Smooth muscle cell (in vitro differentiated cells): Measurements from ENCODE around the gene FCHO1. TPM values are rescaled to one million over a fixed set of nuclear protein-coding genes. Genes with fewer than 3 reads are reported as not detected.

ENCODE experiments used
- DNase-seq: peaks from one replicate; lab custom pipeline; 2025; ENCODE audit not compliant: unreplicated experiment; lab: John Stamatoyannopoulos, UW
- H2AFZ ChIP-seq: fragments of 200-600 bp; sonication (generic); 2 replicates; pipeline ENCODE4 v1.6.0; 2016; ENCODE audit warnings: antibody characterized with exemption, low read depth, mild to moderate bottlenecking
- H3F3A ChIP-seq: fragments of 200-600 bp; sonication (generic); 2 replicates; pipeline ENCODE4 v1.6.0; 2017; ENCODE audit warnings: antibody characterized with exemption, low read depth
- H3K27ac ChIP-seq: fragments of 200-600 bp; sonication (generic); 2 replicates; pipeline ENCODE4 v1.5.1; 2016; ENCODE audit warnings: low read depth, mild to moderate bottlenecking
- H3K27me3 ChIP-seq: fragments of 200-600 bp; sonication (generic); 2 replicates; pipeline ENCODE4 v1.6.1; 2016; ENCODE audit warnings: low read depth, mild to moderate bottlenecking
- H3K36me3 ChIP-seq: fragments of 200-600 bp; sonication (generic); 2 replicates; pipeline ENCODE4 v1.5.1; 2016; ENCODE audit warnings: low read depth
- H3K4me1 ChIP-seq: fragments of 200-600 bp; sonication (generic); 2 replicates; pipeline ENCODE4 v1.5.1; 2016; ENCODE audit warnings: low read depth
- H3K4me2 ChIP-seq: fragments of 200-600 bp; sonication (generic); 2 replicates; pipeline ENCODE4 v1.6.0; 2016; ENCODE audit warnings: mild to moderate bottlenecking
- H3K4me3 ChIP-seq: fragments of 200-600 bp; sonication (generic); 2 replicates; pipeline ENCODE4 v1.5.1; 2016; ENCODE audit warnings: mild to moderate bottlenecking
- H3K79me2 ChIP-seq: fragments of 200-600 bp; sonication (generic); 2 replicates; pipeline ENCODE4 v1.6.0; 2016; ENCODE audit warnings: low read depth, mild to moderate bottlenecking
- H3K9ac ChIP-seq: fragments of 200-600 bp; sonication (generic); 2 replicates; pipeline ENCODE4 v1.6.0; 2016; ENCODE audit warnings: low read depth
- H3K9me3 ChIP-seq: fragments of 200-600 bp; sonication (generic); replicated peaks from 2 replicates; pipeline ENCODE4 v1.5.1; 2016; ENCODE audit warnings: low read depth
- H4K20me1 ChIP-seq: fragments of 200-600 bp; sonication (generic); 2 replicates; pipeline ENCODE4 v1.6.0; 2016; ENCODE audit warnings: low read depth
- CTCF ChIP-seq: fragments of 200-600 bp; sonication (generic); IDR thresholded peaks from 2 replicates; pipeline ENCODE4 v1.5.1; 2017; ENCODE audit warnings: borderline replicate concordance, mild to moderate bottlenecking, antibody characterized with exemption; ENCODE audit not compliant: insufficient read depth, poor library complexity, severe bottlenecking
- WGBS: methylation state at CpG from one replicate; pipeline ENCODE4 v1.1.7; 2016; ENCODE audit warnings: low lambda C conversion rate; 5-methylcytosine and 5-hydroxymethylcytosine counted together
- polyA plus RNA-seq: library from polyadenylated mRNA; unstranded; fragments of >200 nt; fragmentation: Nextera tagmentation; extraction: Ambion mirVana; gene quantifications from 2 replicates; pipeline ENCODE4 v1.2.1, GENCODE V29; 2016
- total RNA-seq: library from RNA; depleted of rRNA; stranded (reverse); fragments of >200 nt; gene quantifications from 2 replicates; pipeline ENCODE4 v1.2.3, GENCODE V29; 2014

FCHO1 gene
- total and polyA plus RNA-seq, 2 experiments from 2014 or later = 1.0 to 5.3 TPM

GRCh38 chr19:17832443-17833208 lies 81.3 kb downstream of the FCHO1 start:
- 93% methylated on average over 17 of the region's 17 CpGs for WGBS
- H3K27ac ChIP-seq = no peak overlapping the region
- no peaks in the 10 kb centered on the region for H3K9me3 ChIP-seq

GRCh38 chr19:17834350-17835181 lies 83.3 kb downstream of the FCHO1 start:
- 82% methylated on average over 24 of the region's 27 CpGs for WGBS
- Histone ChIP-seq H3K9ac (no peak overlapping the region), H3K4me1 (peaks cover 4% of the 10 kb centered on the region), H4K20me1 (no peaks in the 10 kb centered on the region), H3K9me3 (no peaks in the 10 kb centered on the region), H2AFZ (no peak overlapping the region), H3K27ac (no peak overlapping the region), H3K4me2 (no peak overlapping the region), H3K4me3 (no peak overlapping the region), H3F3A (no peaks in the 10 kb centered on the region), H3K36me3 (no peaks in the 10 kb centered on the region), H3K79me2 (no peaks in the 10 kb centered on the region), H3K27me3 (peaks cover 9% of the 10 kb centered on the region)
- no peak for TF ChIP-seq CTCF
- no peak for DNase-seq

More at GRCh38 chr19:17832443-17833208, 81.3 kb downstream of the FCHO1 start:
- H3F3A ChIP-seq = no peaks in the 10 kb centered on the region
- H3K4me3 ChIP-seq = no peak overlapping the region
- no peaks in the 10 kb centered on the region for H3K79me2 ChIP-seq
- no peak for TF ChIP-seq CTCF
- H3K4me1 ChIP-seq = peaks cover 4% of the 10 kb centered on the region
- DNase-seq = no peak
- no peak overlapping the region for H3K9ac ChIP-seq
- H4K20me1 ChIP-seq = no peaks in the 10 kb centered on the region
- no peaks in the 10 kb centered on the region for H3K36me3 ChIP-seq
- H3K4me2 ChIP-seq = no peak overlapping the region
- peaks cover 9% of the 10 kb centered on the region for H3K27me3 ChIP-seq
- no peak overlapping the region for H2AFZ ChIP-seq

GRCh38 chr19:17835182-17836006 lies 84.1 kb downstream of the FCHO1 start:
- no peak for DNase-seq
- 84% methylated on average over 8 of the region's 8 CpGs for WGBS
- Histone ChIP-seq H3K9me3 (no peaks in the 10 kb centered on the region), H3K27me3 (peaks cover 9% of the 10 kb centered on the region), H3K27ac (no peak overlapping the region), H3K36me3 (no peaks in the 10 kb centered on the region), H3K9ac (no peak overlapping the region), H2AFZ (no peak overlapping the region), H3K4me1 (peaks cover 4% of the 10 kb centered on the region), H3K4me2 (no peak overlapping the region), H4K20me1 (no peaks in the 10 kb centered on the region), H3K79me2 (no peaks in the 10 kb centered on the region), H3K4me3 (no peak overlapping the region), H3F3A (no peaks in the 10 kb centered on the region)
- no peak for TF ChIP-seq CTCF
